ENCODE data around the gene PMVK. TPM values are rescaled to one million over a fixed set of nuclear protein-coding genes. Genes with fewer than 3 reads are reported as not detected.

Gene PMVK
- total RNA-seq, 1 donor = 6.2 TPM

DNA sequence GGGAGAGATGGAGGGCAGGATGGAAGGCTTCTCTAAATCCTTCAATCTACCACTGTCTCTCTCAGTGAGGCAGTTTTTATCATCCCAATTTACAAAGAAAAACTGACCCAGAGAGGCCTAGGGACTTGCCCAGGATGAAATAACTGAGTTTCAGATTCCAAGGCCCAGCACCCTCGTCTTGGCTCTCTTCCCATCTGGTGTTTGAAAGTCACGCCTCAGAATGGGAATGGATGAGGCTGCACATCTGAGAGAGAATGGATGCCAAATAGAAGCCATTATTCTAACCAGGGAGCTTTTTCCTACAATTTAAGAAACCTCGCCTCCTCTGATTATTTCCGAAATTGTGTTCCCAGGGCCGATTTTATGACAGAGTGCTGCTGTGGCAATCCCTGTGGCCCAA, 55.8 kb downstream of the PMVK start:
- no peak overlapping the region for H3K27ac ChIP-seq (ENCODE audit: low read depth, low read length)
- no peak for DNase-seq (ENCODE audit: insufficient read length, low spot score, missing footprints)
- TF ChIP-seq, protein P1, sequence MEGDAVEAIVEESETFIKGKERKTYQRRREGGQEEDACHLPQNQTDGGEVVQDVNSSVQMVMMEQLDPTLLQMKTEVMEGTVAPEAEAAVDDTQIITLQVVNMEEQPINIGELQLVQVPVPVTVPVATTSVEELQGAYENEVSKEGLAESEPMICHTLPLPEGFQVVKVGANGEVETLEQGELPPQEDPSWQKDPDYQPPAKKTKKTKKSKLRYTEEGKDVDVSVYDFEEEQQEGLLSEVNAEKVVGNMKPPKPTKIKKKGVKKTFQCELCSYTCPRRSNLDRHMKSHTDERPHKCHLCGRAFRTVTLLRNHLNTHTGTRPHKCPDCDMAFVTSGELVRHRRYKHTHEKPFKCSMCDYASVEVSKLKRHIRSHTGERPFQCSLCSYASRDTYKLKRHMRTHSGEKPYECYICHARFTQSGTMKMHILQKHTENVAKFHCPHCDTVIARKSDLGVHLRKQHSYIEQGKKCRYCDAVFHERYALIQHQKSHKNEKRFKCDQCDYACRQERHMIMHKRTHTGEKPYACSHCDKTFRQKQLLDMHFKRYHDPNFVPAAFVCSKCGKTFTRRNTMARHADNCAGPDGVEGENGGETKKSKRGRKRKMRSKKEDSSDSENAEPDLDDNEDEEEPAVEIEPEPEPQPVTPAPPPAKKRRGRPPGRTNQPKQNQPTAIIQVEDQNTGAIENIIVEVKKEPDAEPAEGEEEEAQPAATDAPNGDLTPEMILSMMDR (IDR thresholded peaks at IDR 0.05; ENCODE audit: extremely low read depth, low read depth, low read length) = no peak
- H4K20me1 ChIP-seq (ENCODE audit: insufficient read depth, low read length) = no peaks in the 10 kb centered on the region
- H3K79me2 ChIP-seq (ENCODE audit: insufficient read depth, low read length) = no peaks in the 10 kb centered on the region
- H3K4me1 ChIP-seq (ENCODE audit: insufficient read depth, low read length) = no peaks in the 10 kb centered on the region
- no peaks in the 10 kb centered on the region for H3K36me3 ChIP-seq (ENCODE audit: insufficient read depth, low read length)
- no peak overlapping the region for H3K4me3 ChIP-seq (ENCODE audit: insufficient read depth, low read length)
- H3K9me3 ChIP-seq (ENCODE audit: low read depth, low read length) = no peaks in the 10 kb centered on the region
- no peak overlapping the region for H2AFZ ChIP-seq (ENCODE audit: low read length)
- peaks cover 42% of the 10 kb centered on the region for H3K27me3 ChIP-seq (ENCODE audit: insufficient read depth, low read length)
- no peak overlapping the region for H3K4me2 ChIP-seq (ENCODE audit: insufficient read depth, low read length)

DNA sequence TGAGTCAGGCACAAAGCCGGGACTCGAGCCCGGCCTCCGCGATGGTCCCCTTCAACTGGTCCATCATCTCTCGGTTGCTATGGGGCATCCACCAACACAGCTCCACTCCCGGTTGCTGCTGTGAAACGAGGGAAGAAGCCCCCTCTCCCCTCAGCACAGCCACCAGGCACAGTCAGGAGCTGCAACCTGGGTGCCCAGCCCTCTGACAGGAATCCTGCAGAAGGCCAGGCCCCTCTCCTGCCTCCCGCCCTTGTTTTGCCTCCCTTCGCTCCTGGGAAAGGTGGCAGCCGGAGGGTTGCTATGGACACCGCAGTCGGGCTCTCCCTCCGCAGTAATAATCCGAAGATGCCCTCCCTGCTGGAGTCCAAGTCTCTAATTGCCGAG, 57.5 kb downstream of the PMVK start:
- Histone ChIP-seq H3K4me1 (ENCODE audit: insufficient read depth, low read length) (no peaks in the 10 kb centered on the region), H2AFZ (ENCODE audit: low read length) (no peak overlapping the region), H3K79me2 (ENCODE audit: insufficient read depth, low read length) (no peaks in the 10 kb centered on the region), H3K4me2 (ENCODE audit: insufficient read depth, low read length) (no peak overlapping the region), H3K36me3 (ENCODE audit: insufficient read depth, low read length) (no peaks in the 10 kb centered on the region), H3K27me3 (ENCODE audit: insufficient read depth, low read length) (peaks cover 39% of the 10 kb centered on the region), H3K27ac (ENCODE audit: low read depth, low read length) (no peak overlapping the region), H3K9me3 (ENCODE audit: low read depth, low read length) (no peaks in the 10 kb centered on the region), H4K20me1 (ENCODE audit: insufficient read depth, low read length) (no peaks in the 10 kb centered on the region), H3K4me3 (ENCODE audit: insufficient read depth, low read length) (no peak overlapping the region)
- no peak for DNase-seq (ENCODE audit: insufficient read length, low spot score, missing footprints)
- TF ChIP-seq, protein P1 (IDR thresholded peaks at IDR 0.05; ENCODE audit: extremely low read depth, low read depth, low read length) = no peak

DNA sequence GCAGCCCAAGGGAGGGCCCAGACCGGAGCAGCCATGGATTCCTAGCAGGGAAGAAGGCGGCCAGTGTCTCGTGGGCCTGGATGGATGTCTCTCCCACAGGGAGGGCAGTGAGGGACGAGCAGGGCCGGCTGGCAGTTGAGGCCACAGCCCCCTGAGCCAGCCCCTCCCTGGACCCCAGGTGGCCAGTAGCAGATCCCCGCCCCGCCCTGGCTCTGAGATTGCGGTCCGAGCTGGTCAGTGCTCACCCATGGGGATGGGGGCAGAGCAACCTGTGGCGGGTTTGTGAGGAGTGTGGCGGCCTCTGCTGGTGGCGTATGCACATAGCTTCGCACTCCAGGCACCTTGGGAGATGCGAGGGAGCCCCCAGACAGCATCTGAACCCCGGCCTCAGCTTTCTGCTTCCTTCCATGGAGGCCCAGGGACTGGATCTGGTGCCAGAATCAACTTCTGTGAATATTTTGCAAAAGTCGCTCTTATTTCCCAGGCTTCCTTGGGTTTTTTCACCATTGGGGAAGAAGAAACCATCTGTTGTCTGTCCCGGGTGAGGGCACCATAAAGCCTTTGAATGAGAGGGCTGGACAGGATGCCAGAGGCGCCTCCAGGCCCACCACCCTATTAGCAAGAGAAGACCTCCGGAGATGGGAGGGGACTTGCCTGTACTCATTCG, 58.0 kb downstream of the PMVK start:
- Histone ChIP-seq H3K4me3 (ENCODE audit: insufficient read depth, low read length) (no peak overlapping the region), H3K27me3 (ENCODE audit: insufficient read depth, low read length) (peaks cover 41% of the 10 kb centered on the region), H4K20me1 (ENCODE audit: insufficient read depth, low read length) (no peaks in the 10 kb centered on the region), H3K9me3 (ENCODE audit: low read depth, low read length) (no peaks in the 10 kb centered on the region), H2AFZ (ENCODE audit: low read length) (no peak overlapping the region), H3K4me2 (ENCODE audit: insufficient read depth, low read length) (no peak overlapping the region), H3K27ac (ENCODE audit: low read depth, low read length) (no peak overlapping the region), H3K4me1 (ENCODE audit: insufficient read depth, low read length) (no peaks in the 10 kb centered on the region), H3K79me2 (ENCODE audit: insufficient read depth, low read length) (no peaks in the 10 kb centered on the region), H3K36me3 (ENCODE audit: insufficient read depth, low read length) (no peaks in the 10 kb centered on the region)
- TF ChIP-seq, protein P1 (IDR thresholded peaks at IDR 0.05; ENCODE audit: extremely low read depth, low read depth, low read length) = peak; percentile 84
- peak; percentile 96 for DNase-seq (ENCODE audit: insufficient read length, low spot score, missing footprints)

DNA sequence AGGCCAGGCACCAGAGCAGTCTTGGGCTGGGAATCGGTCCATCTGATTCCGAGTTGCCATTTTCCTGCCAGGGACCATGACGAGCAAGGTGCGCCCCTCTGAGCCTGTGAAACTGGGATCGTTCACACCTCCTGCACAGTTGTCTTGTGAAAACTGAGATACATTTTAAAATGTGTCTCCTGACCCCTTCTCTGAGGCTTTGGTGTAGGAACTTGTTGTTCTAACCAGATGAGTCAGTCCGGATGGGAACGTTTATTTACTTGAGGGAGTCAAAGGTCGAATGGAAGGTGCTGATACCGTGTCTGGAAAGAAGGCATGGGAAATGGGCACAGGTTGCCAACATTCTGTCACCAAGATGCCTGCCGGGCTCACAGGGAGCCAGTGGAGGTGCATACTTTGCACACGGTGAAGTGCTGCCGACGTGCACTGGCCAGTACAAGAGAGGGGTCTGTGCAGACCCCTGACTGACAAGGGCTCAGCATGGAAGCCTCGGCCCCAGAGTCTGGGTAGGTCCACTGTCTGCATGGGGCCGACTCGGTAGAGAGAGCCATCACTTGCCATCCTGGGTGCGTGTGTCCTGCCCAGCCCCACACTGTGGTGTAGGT, 59.0 kb downstream of the PMVK start:
- DNase-seq (ENCODE audit: insufficient read length, low spot score, missing footprints) = no peak
- Histone ChIP-seq H3K4me3 (ENCODE audit: insufficient read depth, low read length) (no peak overlapping the region), H3K27me3 (ENCODE audit: insufficient read depth, low read length) (peaks cover 50% of the 10 kb centered on the region), H2AFZ (ENCODE audit: low read length) (no peak overlapping the region), H3K4me2 (ENCODE audit: insufficient read depth, low read length) (no peak overlapping the region), H3K4me1 (ENCODE audit: insufficient read depth, low read length) (no peaks in the 10 kb centered on the region), H3K79me2 (ENCODE audit: insufficient read depth, low read length) (no peaks in the 10 kb centered on the region), H3K27ac (ENCODE audit: low read depth, low read length) (no peak overlapping the region), H3K9me3 (ENCODE audit: low read depth, low read length) (no peaks in the 10 kb centered on the region), H4K20me1 (ENCODE audit: insufficient read depth, low read length) (no peaks in the 10 kb centered on the region), H3K36me3 (ENCODE audit: insufficient read depth, low read length) (no peaks in the 10 kb centered on the region)
- TF ChIP-seq, protein P1 (IDR thresholded peaks at IDR 0.05; ENCODE audit: extremely low read depth, low read depth, low read length) = no peak
